Esophagus squamous epithelium (tissue), 5 donors: Measurements from ENCODE around the gene TMEM131L. TPM values are rescaled to one million over a fixed set of nuclear protein-coding genes. Genes with fewer than 3 reads are reported as not detected.
"Not testable (repeated sequence)": the region's sequence is repeated elsewhere in the genome, so short reads cannot be mapped to it uniquely, and the experiment has no call there.

Experiments used
- DNase-seq: peaks from one replicate; lab custom pipeline; 2025; lab: John Stamatoyannopoulos, UW
- H3K27ac ChIP-seq, 4 donors: fragments of 200-600 bp; sonication (generic); one replicate each; pipeline ENCODE4 v1.5.1; 2016 to 2019; ENCODE audit warnings: mild to moderate bottlenecking in 1 of 4
- H3K27me3 ChIP-seq, 4 donors: fragments of 200-600 bp; sonication (generic); 1 replicate in 3 of 4; 2 replicates in 1 of 4; pipeline versions ENCODE4 v1.5.1 to v1.6.0; 2017 to 2021; ENCODE audit warnings: antibody characterized with exemption in 1 of 4
- H3K36me3 ChIP-seq, 3 donors: fragments of 200-600 bp; sonication (generic); one replicate each; pipeline ENCODE4 v1.5.1; 2016 to 2019
- H3K4me1 ChIP-seq, 3 donors: fragments of 200-600 bp; sonication (generic); one replicate each; pipeline ENCODE4 v1.5.1; 2017 to 2019
- H3K4me3 ChIP-seq, 4 donors: fragments of 200-600 bp; sonication (generic); 1 replicate in 3 of 4; 2 replicates in 1 of 4; pipeline ENCODE4 v1.5.1; 2016 to 2019; ENCODE audit warnings: mild to moderate bottlenecking in 2 of 4, moderate library complexity in 1 of 4
- H3K9me3 ChIP-seq, 3 donors: fragments of 200-600 bp; sonication (generic); one replicate each; pipeline ENCODE4 v1.5.1; 2016 to 2019
- CTCF ChIP-seq, 6 experiments: fragments of 450-650 bp in 4 of 6; fragments of 200-600 bp in 2 of 6; sonication (generic) in 2 of 6; IDR thresholded peaks; one replicate each; pipeline ENCODE4 v1.5.1; 2016 to 2019; ENCODE audit warnings: antibody characterized with exemption in 6 of 6, mild to moderate bottlenecking in 4 of 6, moderate library complexity in 4 of 6
- POLR2A ChIP-seq, 4 donors: fragments of 450-650 bp; IDR thresholded peaks; one replicate each; pipeline ENCODE4 v1.6.1; 2017; ENCODE audit warnings: antibody characterized with exemption in 4 of 4, mild to moderate bottlenecking in 4 of 4, moderate library complexity in 3 of 4
- WGBS, 2 donors: methylation state at CpG; one replicate each; pipeline ENCODE4 v1.1.5; 2018; 5-methylcytosine and 5-hydroxymethylcytosine counted together
- intact Hi-C: fragments of 100-400 bp; cut with DNase I; formaldehyde crosslinking; loops from one replicate; pipeline ENCODE4 v1.15.0; 2022
- total RNA-seq, 4 donors: library from RNA; depleted of rRNA; stranded (reverse); fragments of >200 nt; gene quantifications; one replicate each; pipeline ENCODE4 v1.1.0, GENCODE V29; 2016
- donor health status: DM: yes; HTN: yes; CAD: no.

TMEM131L gene
- total RNA-seq, 4 donors from 2014 or later, result 9.2 to 14.7 (median 12.4) TPM

- Histone ChIP-seq H3K27me3 (no peaks in the 10 kb centered on the region), H3K27ac (peak overlapping the region; percentile 15 to 69 (median 46)), H3K4me3 (no peak overlapping the region), H3K4me1 (peaks cover 0 to 29% (median 2%) of the 10 kb centered on the region in 3 donors), H3K9me3 (no peaks in the 10 kb centered on the region), H3K36me3 (no peaks in the 10 kb centered on the region)
- 59 to 70% methylated on average over 3 to 4 of the region's 4 CpGs for WGBS, 2 donors
- TF ChIP-seq POLR2A (IDR thresholded peaks at IDR 0.05), result peak in 1 of 4 donors; percentile 34
- no peak for TF ChIP-seq CTCF (IDR thresholded peaks at IDR 0.05)
- DNase-seq, result no peak
- intact Hi-C loops, result no loop called here
Measured at GRCh38 chr4:153655928-153656327, 189.8 kb downstream of the TMEM131L start.

GRCh38 chr4:153661215-153661822, 195.2 kb downstream of the TMEM131L start:
- no peaks in the 10 kb centered on the region for H3K9me3 ChIP-seq
- no peak for DNase-seq
- no peaks in the 10 kb centered on the region for H3K27me3 ChIP-seq
- H3K36me3 ChIP-seq, result no peaks in the 10 kb centered on the region
- intact Hi-C loops, result no loop called here
- 38 to 46% methylated on average over 6 of the region's 6 CpGs for WGBS, 2 donors
- H3K4me1 ChIP-seq, result peaks cover 0 to 14% (median 9%) of the 10 kb centered on the region in 3 donors
- no peak overlapping the region for H3K4me3 ChIP-seq
- no peak for TF ChIP-seq CTCF (IDR thresholded peaks at IDR 0.05)
- no peak for TF ChIP-seq POLR2A (IDR thresholded peaks at IDR 0.05)
- H3K27ac ChIP-seq, result peak overlapping the region in 2 of 4 donors; percentile 48 to 81

GRCh38 chr4:153661908-153662307, 195.7 kb downstream of the TMEM131L start:
- no peaks in the 10 kb centered on the region for H3K27me3 ChIP-seq
- no peak overlapping the region for H3K4me3 ChIP-seq
- WGBS, 2 donors, result 81 to 88% methylated on average over 1 of the region's 1 CpG
- peak overlapping the region in 2 of 4 donors; percentile 11 to 24 for H3K27ac ChIP-seq
- no peaks in the 10 kb centered on the region for H3K36me3 ChIP-seq
- H3K9me3 ChIP-seq, result no peaks in the 10 kb centered on the region
- no peak for TF ChIP-seq CTCF (IDR thresholded peaks at IDR 0.05)
- TF ChIP-seq POLR2A (IDR thresholded peaks at IDR 0.05), result no peak
- no peak for DNase-seq
- intact Hi-C loops, result no loop called here
- peaks cover 0 to 10% (median 9%) of the 10 kb centered on the region in 3 donors for H3K4me1 ChIP-seq

DNA sequence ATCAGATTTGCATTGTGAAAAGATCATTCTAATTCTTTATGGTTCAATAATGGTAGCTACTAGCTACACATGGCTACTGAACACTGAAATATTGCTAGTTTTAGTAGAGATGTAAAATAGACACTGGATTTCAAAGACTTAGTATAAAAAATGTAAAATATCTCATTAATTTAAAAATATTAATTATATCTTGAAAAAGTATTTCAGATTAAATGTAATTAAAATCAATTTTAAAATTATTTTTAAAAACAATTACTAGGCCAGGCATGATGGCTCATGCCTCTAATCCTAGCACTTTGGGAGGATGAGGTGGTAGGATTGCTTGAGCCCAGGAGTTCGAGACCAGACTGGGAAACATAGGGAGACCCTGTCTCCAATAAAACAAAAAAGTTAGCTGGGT, 197.5 kb downstream of the TMEM131L start:
- Histone ChIP-seq H3K9me3 (no peaks in the 10 kb centered on the region), H3K4me1 (peaks cover 0 to 10% (median 9%) of the 10 kb centered on the region in 3 donors), H3K27ac (no peak overlapping the region), H3K27me3 (no peaks in the 10 kb centered on the region), H3K36me3 (no peaks in the 10 kb centered on the region), H3K4me3 (no peak overlapping the region)
- TF ChIP-seq POLR2A (IDR thresholded peaks at IDR 0.05), result no peak
- no peak for TF ChIP-seq CTCF (IDR thresholded peaks at IDR 0.05)
- WGBS, 2 donors, result 50 to 77% methylated on average over 1 of the region's 1 CpG
- intact Hi-C loops, result no loop called here
- DNase-seq, result no peak

DNA sequence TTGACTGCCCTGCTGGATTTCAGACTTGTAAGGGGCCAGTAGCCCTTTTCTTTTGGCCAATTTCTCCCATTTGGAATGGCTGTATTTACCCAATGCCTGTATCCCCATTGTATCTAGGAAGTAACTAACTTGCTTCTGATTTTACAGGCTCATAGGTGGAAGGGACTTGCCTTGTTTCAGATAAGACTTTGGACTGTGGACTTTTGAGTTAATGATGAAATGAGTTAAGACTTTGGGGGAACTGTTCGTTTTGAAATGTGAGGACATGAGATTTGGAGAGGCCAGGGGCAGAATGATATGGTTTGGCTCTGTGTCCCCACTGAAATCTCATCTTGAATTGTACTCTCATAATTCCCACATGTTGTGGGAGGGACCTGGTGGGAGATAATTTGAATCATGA, 200.3 kb downstream of the TMEM131L start:
- intact Hi-C loops, H3K27ac ChIP-seq, H3K4me1 ChIP-seq, H3K4me3 ChIP-seq, DNase-seq, H3K36me3 ChIP-seq, H3K27me3 ChIP-seq, H3K9me3 ChIP-seq: not testable (repeated sequence)
- WGBS, 2 donors, result 43 to 44% methylated on average over 1 of the region's 1 CpG
